ENCODE measurements around the gene PPP2R5D. TPM values are rescaled to one million over a fixed set of nuclear protein-coding genes. Genes with fewer than 3 reads are reported as not detected.
"Not testable (repeated sequence)": the region's sequence is repeated elsewhere in the genome, so short reads cannot be mapped to it uniquely, and the experiment has no call there.

Gene PPP2R5D
- total RNA-seq, 1 donor from 2014 or later = 37.5 TPM

- no peak for FAIRE-seq
- no peak for DNase-seq (ENCODE audit: low spot score in 2 of 2)
Observed at GRCh38 chr6:42988486-42989020, 4.2 kb downstream of the PPP2R5D start.

GRCh38 chr6:42989923-42990322, 5.6 kb downstream of the PPP2R5D start:
- FAIRE-seq = no peak

GRCh38 chr6:42993445-42993844, 9.1 kb downstream of the PPP2R5D start:
- no peak for FAIRE-seq
- no peak for DNase-seq (ENCODE audit: low spot score in 2 of 2)

More at GRCh38 chr6:42989923-42990322, 5.6 kb downstream of the PPP2R5D start:
- DNase-seq (ENCODE audit: low spot score in 2 of 2) = no peak

GRCh38 chr6:42996513-42996912, 12.1 kb downstream of the PPP2R5D start:
- FAIRE-seq (no peak), DNase-seq (ENCODE audit: low spot score in 2 of 2) (no peak)

- DNase-seq (ENCODE audit: low spot score in 2 of 2); FAIRE-seq: not testable (repeated sequence)
Observed at GRCh38 chr6:42998205-42998604, 13.8 kb downstream of the PPP2R5D start.

GRCh38 chr6:43001843-43002242, 17.5 kb downstream of the PPP2R5D start:
- DNase-seq (ENCODE audit: low spot score in 2 of 2) (no peak), FAIRE-seq (no peak)

- no peak for DNase-seq (ENCODE audit: low spot score in 2 of 2)
- no peak for FAIRE-seq
Observed at GRCh38 chr6:43005844-43006243, 21.5 kb downstream of the PPP2R5D start.

- DNase-seq (ENCODE audit: low spot score in 2 of 2) (no peak), FAIRE-seq (no peak)
Observed at GRCh38 chr6:43006251-43006650, 21.9 kb downstream of the PPP2R5D start.

GRCh38 chr6:43007126-43007525, 22.8 kb downstream of the PPP2R5D start:
- DNase-seq (ENCODE audit: low spot score in 2 of 2) (no peak), FAIRE-seq (no peak)

- FAIRE-seq = no peak
- no peak for DNase-seq (ENCODE audit: low spot score in 2 of 2)
Observed at GRCh38 chr6:43009124-43009523, 24.8 kb downstream of the PPP2R5D start.

GRCh38 chr6:43011207-43011606, 26.8 kb downstream of the PPP2R5D start:
- DNase-seq (ENCODE audit: low spot score in 2 of 2) (no peak), FAIRE-seq (no peak)

GRCh38 chr6:43012364-43012763, 28.0 kb downstream of the PPP2R5D start:
- DNase-seq (ENCODE audit: low spot score in 2 of 2) (no peak), FAIRE-seq (no peak)

- no peak for DNase-seq (ENCODE audit: low spot score in 2 of 2)
- FAIRE-seq = no peak
Observed at GRCh38 chr6:43013097-43013842, 28.9 kb downstream of the PPP2R5D start.

GRCh38 chr6:43013843-43014433, 29.6 kb downstream of the PPP2R5D start, which contains the start of the genes KLHDC3 and MEA1:
KLHDC3 (plus strand) TSS chr6:43014249; CDS start chr6:43017193, 2,944 bp downstream.
MEA1 (minus strand) TSS chr6:43013946; CDS start chr6:43013813, 133 bp downstream.
- DNase-seq (ENCODE audit: low spot score in 2 of 2) (peak; percentile 97 to 99), FAIRE-seq (peak; percentile 81)

- DNase-seq (ENCODE audit: low spot score in 2 of 2) (no peak), FAIRE-seq (no peak)
Observed at GRCh38 chr6:43014434-43014909, 30.1 kb downstream of the PPP2R5D start.

GRCh38 chr6:43016176-43016942, 32.0 kb downstream of the PPP2R5D start:
- FAIRE-seq = no peak

GRCh38 chr6:43016943-43017334, 32.6 kb downstream of the PPP2R5D start:
- DNase-seq (ENCODE audit: low spot score in 2 of 2) (no peak), FAIRE-seq (no peak)

More at GRCh38 chr6:43016176-43016942, 32.0 kb downstream of the PPP2R5D start:
- no peak for DNase-seq (ENCODE audit: low spot score in 2 of 2)

GRCh38 chr6:43019152-43019551, 34.8 kb downstream of the PPP2R5D start:
- DNase-seq (ENCODE audit: low spot score in 2 of 2) (no peak), FAIRE-seq (no peak)

GRCh38 chr6:43020052-43020705, 35.8 kb downstream of the PPP2R5D start:
- FAIRE-seq = no peak

GRCh38 chr6:43020847-43021246, 36.5 kb downstream of the PPP2R5D start:
- FAIRE-seq (no peak), DNase-seq (ENCODE audit: low spot score in 2 of 2) (no peak)

More at GRCh38 chr6:43020052-43020705, 35.8 kb downstream of the PPP2R5D start:
- DNase-seq (ENCODE audit: low spot score in 2 of 2) = no peak
